ENCODE results near the gene CT45A9.
"Not testable (repeated sequence)": the region's sequence is repeated elsewhere in the genome, so short reads cannot be mapped to it uniquely, and the experiment has no call there.

DNA sequence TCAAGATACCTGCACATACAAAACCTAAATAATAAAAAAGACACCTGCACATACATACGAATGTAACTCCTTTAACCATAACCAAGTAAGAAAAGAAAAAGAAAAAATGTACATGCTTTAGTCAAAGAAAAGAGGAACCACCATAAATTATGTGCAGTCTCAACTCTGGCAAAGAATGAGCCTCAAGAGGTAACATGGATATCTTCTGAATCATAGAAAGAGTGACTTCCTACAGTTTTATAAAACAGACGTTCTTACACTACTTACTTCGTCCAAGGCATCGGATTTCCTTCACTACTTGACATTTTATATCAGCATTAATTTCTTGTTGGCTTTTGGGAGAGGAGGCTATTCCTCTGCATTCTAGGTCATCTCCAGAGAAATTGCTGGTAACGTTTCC lies 11.1 kb upstream of the CT45A9 start:
- TF ChIP-seq CTCF (conservative IDR thresholded peaks at IDR 0.05; ENCODE audit: low read depth, low read length); EZH2 (IDR thresholded peaks at IDR 0.05; ENCODE audit: borderline replicate concordance, low read depth, low read length, poor library complexity, severe bottlenecking): not testable (repeated sequence)

All from A673 (cell line).